Fibroblast of skin of back (primary cell): ENCODE measurements around the gene CARD11.

ENCODE experiments used
- DNase-seq: peaks from one replicate; pipeline ENCODE4 v3.0.0-alpha.2; 2013

CARD11 gene

GRCh38 chr7:3020416-3020815 lies 23.3 kb downstream of the CARD11 start:
- DNase-seq: no peak

DNA sequence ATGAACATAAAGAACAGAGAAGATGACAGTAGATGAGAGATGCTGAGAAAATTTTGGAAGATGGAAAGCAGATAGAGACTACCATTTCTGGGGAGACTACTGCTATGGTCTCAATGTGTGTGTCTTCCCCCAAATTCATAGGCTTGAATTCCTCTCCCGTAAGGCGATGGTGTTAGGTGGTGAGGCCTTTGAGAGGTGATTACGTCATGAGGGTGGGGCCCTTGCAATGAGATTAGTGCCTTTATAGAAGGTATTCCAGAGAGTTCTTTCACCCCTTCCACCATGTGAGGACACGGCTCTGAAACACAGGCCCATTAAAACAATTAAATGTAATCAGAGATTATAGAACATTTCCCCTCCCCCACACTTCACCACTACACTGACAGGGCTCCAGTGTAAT lies 23.9 kb downstream of the CARD11 start:
- DNase-seq: no peak

DNA sequence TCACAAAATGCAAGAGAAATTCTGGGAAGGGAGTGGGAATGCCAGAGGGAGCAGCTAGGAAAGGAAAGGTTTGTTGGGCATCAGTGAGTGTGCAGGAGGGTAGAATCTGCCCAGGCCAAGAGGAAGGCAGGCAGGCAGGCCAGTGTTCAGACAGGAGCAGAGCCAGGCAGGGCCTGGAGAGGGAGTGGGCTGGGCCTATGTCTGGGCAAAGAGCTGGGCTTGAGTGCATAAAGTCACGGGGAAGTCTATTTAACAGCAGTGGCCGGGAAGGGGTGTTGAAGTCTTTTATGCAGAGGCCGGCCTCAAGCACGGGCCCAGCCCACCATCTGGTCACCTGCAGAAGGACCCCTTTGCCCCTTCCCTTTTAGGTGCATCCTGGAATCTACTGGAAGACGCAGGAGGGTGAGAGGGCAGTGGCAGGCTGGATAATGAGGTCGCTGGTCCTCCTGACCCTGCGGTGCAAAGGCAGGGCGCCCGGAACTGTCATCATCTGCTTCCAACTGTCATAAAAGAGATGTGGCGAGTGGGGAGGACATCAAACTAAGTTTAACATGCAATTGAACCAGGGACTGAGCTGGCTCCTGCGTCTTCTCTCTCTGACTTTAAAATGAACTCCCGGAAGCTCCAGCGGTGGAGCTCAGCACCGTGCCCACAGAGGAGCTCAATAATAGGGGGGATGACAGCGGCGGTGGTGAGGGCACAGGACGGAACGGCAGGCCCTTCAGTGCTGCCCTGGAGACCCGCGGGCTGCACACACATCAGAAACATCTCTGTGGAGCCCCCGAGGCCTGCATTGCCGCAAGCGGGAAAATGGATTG lies 29.5 kb downstream of the CARD11 start:
- no peak for DNase-seq

GRCh38 chr7:3011211-3011852 lies 32.3 kb downstream of the CARD11 start:
- no peak for DNase-seq

GRCh38 chr7:3010161-3010560 lies 33.5 kb downstream of the CARD11 start:
- DNase-seq: no peak

GRCh38 chr7:3009086-3009485 lies 34.6 kb downstream of the CARD11 start:
- DNase-seq: no peak

DNA sequence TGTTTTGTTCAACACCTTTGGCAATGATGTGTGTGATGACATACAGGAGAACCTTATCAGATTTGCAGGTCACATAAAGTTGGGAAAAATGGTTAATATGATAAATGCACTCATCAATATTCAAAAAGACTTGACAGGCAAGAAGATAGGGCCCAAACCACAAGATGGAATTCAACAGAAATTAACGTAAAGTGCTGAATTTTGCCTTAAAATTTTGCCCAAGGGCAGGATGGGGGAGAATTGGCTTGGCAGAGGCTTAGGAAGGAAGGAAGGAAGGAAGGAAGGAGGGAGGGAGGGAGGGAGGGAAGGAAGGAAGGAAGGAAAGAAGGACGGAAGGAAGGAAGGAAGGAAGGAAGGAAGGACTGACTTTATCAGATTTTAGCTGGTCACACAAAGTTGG lies 35.3 kb downstream of the CARD11 start:
- no peak for DNase-seq

GRCh38 chr7:3007696-3008095 lies 36.0 kb downstream of the CARD11 start:
- no peak for DNase-seq

DNA sequence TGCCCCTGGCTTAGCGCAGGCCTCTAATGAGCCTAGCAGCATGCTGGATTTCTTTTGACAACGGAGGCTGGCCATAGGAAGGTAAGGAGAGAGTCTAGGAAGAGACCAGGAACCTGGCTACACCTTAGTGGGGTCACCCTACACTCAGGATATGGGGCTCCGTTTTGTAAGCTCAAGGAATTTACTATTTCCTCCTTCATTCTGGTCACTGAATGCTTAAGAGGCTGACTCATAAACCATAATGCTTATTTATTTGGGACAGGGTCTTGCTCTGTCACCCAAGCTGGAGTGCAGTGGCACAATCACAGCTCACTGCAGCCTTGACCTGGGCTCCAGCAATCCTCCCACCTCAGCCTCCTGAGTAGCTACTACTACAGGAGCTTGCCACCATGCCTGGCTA lies 38.4 kb downstream of the CARD11 start:
- DNase-seq: no peak

GRCh38 chr7:3003936-3004335 lies 39.7 kb downstream of the CARD11 start:
- DNase-seq: no peak

DNA sequence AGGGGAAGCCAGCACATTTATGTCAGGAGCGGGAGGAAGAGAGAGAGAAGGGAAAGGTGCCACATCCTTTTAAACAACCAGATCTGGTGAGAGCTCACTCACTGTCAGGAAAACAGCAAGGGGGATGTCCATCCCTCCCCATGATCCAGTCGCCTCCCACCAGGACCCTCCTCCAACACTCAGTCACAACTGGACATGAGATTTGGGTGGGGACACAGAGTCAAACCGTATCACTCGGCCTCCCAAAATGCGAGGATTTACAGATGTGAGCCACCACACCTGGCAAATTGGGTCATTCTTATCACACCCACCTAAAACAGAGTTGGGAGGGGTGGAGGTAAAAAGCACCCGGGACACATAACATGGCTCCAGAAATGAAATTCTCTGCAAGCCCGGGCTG lies 41.0 kb downstream of the CARD11 start:
- DNase-seq: no peak

GRCh38 chr7:3000566-3000965 lies 43.1 kb downstream of the CARD11 start:
- no peak for DNase-seq

- no peak for DNase-seq
Measured at GRCh38 chr7:2999078-2999500, 44.6 kb downstream of the CARD11 start.

GRCh38 chr7:2997014-2997413 lies 46.7 kb downstream of the CARD11 start:
- no peak for DNase-seq

DNA sequence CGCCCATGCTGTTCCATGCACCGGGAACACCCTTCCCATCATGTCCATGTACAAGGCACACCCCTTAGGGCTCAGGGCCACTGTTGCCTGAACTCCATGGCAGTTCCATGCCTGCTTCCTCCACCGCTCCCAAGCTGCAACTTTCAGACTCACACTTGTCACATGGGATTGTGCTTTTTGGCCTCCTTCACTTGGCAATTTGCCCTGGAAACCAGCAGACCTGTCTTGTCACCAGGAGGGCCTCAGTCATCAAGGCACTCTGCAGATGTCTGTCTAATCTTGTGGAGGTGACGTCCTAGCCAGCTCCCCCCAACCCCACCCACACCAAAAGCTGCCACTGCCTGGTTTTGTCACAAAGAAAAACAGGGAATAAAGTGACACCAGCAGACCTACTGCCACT lies 47.5 kb downstream of the CARD11 start:
- DNase-seq: no peak

GRCh38 chr7:2993868-2994267 lies 49.8 kb downstream of the CARD11 start:
- DNase-seq: no peak

GRCh38 chr7:2993396-2993795 lies 50.3 kb downstream of the CARD11 start:
- DNase-seq: no peak

DNA sequence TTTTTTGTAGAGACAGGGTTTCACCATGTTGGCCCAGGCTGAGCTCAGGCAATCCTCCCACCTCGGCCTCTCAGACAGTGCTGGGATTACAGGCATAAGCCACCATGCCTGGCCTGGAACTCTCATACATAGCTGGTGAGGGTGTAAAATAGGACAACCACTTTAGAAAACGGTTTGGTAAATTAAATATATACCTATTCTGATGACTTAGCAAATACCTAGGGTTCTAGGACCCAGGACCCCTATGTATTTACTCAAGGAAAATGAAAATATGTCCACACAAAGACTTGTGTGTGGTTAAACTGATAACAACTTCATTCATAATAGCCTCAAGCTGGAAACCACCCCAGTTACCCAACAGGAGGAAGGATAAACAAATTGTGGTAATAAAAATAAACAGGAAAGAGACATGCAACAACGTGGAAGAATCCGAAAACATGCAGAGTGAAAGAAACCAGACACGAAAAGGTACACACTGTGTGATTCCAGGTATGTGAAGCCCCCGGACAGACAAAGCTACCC lies 52.7 kb downstream of the CARD11 start:
- no peak for DNase-seq

- no peak for DNase-seq
Measured at GRCh38 chr7:2986561-2986960, 57.1 kb downstream of the CARD11 start.

DNA sequence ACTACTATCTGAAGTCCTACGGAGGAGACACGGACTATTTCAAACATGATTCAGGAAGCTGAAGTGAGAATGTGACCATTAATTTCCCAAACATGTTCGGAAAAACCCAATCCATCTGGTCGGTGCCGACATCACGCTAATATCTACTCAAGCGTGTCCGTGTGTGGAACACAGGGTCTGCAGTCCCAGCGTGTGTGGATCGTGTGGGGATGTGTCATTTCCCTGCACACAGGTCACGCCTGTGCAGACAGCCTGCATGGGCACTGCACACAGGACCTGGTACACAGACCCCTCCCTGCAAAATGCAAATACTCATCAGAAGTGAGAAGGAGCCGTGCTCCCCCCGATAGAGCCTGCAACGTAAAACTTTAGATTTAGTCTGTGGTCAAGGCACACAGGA lies 57.8 kb downstream of the CARD11 start:
- DNase-seq: no peak

GRCh38 chr7:2984091-2984490 lies 59.6 kb downstream of the CARD11 start:
- no peak for DNase-seq

DNA sequence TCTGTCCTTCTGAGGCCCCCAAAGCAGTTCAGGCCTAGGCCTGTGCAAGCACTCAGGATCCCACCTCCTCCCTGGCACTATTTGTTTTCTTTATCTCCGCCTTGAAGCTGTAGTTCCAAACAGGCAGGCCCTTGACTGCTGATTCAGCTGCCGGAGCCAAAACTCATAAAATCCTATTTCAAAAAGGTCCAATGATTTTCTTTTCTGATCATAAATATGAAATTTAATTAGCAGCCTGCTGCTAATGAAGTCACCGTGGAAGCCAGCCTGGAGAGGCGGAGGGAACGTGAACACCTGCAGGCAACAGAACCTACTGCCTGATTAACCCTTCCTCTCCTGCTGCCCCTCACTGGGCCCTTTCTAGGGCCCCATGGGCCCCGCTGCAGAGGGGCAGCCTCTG lies 60.1 kb downstream of the CARD11 start:
- DNase-seq: no peak

DNA sequence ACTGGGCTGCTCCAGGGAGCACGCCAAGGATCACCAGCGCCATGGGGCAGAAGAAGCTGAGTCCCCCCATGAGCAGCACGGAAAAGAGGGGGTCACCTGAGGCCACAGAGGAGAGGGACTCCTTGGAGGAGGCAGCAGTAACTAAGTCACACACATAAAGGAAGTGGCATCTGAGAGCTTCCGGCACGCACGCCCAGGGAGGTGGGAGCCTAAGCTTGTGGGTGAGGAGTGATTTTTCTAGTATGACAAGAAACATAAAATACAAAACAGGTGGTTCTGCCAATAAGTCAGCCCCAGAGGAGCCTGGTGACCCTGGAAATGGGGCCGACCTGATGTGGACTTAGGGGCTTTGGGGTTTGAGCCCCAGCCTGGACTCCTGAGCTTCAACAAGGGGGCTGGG lies 60.8 kb downstream of the CARD11 start:
- no peak for DNase-seq

GRCh38 chr7:2982401-2982800 lies 61.3 kb downstream of the CARD11 start:
- no peak for DNase-seq
